CD1c-positive myeloid dendritic cell (primary cell): ENCODE measurements around the gene PLEKHA6.

Source experiments
- DNase-seq: peaks from one replicate; pipeline ENCODE4 v3.0.0-alpha.2; 2016; ENCODE audit errors: extremely low spot score

Gene PLEKHA6

GRCh38 chr1:204192589-204193352, 167.0 kb downstream of the PLEKHA6 start:
- no peak for DNase-seq

GRCh38 chr1:204192046-204192445, 167.7 kb downstream of the PLEKHA6 start:
- DNase-seq = no peak

DNA sequence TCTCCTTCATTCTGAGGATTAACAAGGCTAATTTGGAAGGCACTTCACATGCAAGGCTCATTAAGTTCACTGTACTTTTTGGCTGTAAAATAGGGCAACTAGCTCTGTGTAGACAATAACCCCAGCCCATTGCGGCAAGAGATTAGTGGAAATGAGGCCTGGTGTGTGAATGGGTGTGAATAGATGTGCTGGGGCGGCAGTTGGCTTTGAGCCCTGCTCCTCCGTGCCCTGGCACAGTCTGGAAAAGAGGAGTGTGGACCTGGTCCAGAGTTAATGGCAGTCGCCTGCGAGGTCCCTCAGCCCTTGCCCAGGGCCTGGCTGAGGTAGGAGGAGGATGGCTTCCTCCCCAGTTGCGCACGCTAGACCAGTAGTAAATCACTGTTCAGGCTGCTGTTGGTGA, 168.3 kb downstream of the PLEKHA6 start:
- DNase-seq = no peak

DNA sequence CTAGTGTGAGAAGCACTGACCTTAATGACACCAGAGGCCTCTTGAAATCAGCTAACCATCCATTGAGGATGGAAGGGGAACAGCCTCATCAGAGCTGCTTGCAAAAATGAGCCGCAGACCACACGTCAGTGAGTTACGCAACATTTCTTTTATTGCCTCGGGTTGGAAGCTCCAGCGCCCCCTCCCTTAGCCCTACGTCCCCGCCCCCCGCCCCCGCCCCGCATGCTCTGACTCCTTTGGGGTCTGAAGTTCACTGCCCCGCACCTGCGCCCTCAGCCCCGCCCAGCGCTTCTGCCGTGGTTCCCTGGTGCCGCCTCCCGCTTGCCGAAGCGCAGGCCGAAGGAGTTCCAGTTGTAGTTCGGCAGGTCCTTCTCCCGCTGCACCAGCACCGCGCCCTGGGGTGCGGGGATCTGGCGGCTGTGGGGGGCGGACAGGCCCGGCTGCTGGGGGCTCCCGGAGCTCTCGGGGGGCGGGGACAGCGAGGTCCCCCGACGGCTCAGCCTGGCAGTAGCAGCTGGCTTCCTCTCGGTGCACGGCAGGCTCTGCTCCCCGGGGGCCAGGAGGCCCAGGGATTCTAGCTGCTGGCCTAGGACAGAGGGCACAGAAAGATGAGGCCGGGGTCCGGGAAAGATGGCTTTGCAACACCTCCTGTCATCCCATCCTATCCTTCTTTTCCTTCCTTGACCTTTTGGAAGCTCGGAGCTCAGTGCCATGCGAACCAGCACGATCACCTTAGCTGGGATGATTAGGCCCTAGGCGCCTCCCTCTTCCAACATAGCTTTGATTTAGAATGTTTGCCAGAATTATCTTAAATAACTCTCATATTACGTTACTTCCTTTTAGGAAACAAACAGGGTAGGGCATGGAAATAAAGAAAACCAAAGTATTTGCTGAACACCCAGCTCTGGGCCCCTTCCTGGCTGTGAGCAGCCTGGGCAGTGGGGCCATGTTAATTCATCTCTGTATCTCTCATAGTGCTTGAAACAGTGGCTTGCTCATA, 169.2 kb downstream of the PLEKHA6 start:
- peak; percentile 73 for DNase-seq

DNA sequence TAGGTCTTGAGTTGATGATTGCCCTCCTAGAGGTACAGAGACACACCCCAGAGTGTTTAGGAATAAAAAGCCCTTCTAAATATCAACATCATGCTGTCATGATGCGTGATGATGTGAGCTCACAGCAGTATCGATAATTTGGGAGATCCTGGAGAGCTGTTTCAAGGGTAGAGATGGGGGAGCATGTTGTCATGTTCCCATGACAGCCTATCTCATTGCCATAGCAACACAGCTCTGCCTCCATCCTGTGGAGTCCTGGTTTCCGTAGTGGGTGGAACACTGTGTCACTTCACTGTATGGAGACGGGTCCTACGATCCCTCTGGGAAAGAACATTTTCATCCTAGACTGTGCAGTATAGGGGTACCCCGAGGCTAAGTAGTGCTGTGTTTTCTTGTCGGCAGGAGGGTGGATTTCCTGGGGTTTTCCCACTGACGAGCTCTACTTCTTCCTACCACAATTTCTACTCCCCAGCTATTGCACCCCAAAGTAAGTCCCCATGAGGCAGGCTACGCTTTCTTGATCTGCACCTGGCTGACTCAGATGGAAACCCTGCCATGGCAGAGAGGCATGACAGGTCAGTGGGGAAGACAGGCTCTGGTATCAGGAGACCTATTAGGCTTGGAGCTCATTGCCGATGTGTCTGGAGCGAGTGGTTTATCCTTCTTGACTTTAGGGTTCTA, 170.6 kb downstream of the PLEKHA6 start:
- DNase-seq = no peak

DNA sequence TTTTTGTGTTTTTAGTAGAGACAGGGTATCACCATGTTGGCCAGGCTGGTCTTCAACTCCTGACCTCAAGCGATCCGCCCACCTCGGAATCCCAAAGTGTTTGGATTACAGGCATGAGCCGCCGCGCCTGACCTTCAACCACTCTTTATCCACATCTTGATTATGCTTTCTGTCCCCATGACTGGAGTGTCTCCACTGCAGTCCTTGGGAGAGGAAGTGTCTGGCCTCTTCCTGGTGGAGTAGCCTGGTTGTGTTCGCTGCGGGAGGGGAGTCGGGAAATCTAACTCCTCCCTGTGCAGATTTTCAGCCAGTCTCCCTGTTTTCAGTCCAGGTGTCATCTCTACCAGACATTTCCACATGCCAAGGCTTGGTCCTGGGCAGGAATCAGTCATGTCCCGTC, 173.1 kb downstream of the PLEKHA6 start:
- DNase-seq = no peak

DNA sequence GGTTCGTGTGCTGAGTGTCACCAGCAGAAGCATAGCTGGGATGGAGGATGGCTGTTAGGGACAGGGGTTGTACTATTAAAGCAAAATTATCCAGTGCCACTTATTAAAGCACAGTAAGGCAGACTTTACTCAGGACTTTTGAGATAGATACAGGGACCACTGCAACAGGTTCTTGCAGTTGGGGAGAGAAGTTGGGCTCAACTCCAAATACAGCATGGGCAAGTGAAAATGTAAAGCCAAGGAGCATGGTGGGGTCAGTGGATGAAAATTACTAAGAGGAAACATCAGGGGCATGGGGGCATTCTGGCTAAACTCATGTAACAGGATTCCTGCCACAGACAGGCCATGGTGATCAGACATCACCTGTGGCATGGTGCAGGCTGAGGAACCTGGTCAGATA, 178.6 kb downstream of the PLEKHA6 start:
- no peak for DNase-seq

DNA sequence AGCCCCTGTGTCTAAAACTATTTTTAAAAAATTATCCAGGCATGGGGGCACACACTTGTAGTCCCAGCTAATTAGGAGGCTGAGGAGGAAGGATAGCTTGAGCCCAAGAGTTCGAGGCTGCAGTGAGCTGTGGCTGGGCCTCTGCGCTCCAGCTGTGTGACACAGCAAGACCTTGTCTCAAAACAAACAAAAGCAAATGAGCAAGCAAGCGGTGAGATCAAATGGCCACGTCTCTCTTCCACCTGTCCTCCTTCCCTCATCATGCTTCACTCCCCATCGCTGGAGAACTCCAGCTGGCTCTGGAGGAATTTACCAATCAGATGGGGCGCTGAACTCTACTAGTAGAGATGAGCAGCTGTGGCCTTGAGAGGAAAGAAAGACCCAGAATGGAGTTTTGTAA, 179.6 kb downstream of the PLEKHA6 start:
- DNase-seq = no peak

GRCh38 chr1:204178487-204179281, 181.0 kb downstream of the PLEKHA6 start:
- DNase-seq = no peak

DNA sequence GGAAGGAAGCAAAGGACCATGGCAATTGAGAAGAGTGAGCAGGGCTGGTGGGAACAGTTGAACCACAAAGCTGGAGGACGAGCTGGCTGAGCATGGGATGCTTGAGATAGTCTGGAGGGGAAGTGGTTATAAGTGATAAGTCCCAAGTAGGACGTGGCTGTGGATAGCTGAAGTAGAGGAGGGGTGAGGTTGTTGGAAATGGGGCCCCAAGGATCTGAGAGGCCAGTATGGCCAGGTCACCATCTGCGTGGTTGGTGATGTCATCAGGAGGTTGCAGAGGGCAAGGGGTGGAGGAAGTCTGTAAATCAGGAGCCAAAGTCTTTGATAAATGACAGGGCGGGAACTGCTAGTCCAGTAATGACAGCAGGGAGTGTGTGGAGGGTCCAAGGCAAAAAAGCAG, 182.6 kb downstream of the PLEKHA6 start:
- peak; percentile 32 for DNase-seq

DNA sequence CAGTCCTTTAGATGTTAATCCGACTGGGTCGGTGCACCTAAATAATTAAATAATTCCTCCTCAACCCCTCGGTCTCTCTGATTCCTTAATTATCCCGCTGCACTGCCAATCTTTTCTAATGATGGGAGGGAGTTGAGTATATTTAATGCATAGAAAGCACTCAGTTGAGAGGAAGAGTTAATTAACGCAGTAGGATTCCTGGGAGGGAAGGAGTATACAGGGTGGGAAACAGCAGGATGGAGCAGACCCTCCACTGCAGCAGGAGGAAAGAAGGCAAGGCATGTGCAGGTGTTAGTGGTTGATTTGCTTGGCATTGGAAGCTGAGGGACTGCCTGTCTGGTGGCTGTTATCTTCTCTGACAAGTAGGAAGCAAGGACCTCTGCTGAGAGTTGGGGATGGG, 183.7 kb downstream of the PLEKHA6 start:
- DNase-seq = no peak

DNA sequence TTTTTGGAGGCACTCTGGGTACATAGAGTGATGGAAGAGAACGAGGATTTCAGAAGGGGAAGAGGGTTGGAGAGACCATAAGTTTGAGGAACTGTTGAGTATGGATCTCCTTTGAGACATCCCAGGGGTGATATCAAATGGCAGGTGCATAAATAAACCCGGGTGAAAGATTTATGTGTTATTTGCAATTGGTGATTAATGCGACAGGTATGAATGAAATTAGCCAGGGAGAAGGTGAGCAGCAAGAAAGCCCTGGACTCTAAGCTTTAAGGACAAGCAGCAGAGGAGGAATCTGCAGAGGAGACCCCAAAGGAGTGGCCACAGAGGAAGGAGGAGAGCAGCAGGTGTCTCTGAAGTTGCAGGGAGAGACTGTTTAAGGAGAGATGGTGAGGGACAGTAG, 184.8 kb downstream of the PLEKHA6 start:
- DNase-seq = no peak

- no peak for DNase-seq
Observed at GRCh38 chr1:204172404-204173029, 187.2 kb downstream of the PLEKHA6 start.

DNA sequence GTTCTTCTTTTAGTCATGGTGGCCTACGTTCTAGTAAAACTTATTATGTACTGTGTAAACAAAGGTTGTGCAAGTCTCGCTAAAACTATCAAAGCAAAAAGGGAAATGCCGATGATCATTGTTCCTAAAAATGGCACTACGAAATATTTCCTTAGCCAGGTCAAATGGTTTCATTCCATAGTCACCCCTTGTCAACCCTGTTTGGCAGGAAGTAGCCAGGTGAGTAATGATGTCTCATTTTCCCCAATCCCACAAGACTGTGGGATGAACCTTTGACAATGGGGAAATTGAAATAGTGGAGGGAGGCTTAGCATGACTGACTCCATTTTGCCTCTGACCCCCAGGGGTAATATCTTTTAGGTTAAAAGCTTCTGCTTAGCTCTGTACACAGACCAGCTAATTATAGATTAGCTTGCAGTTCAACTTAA, 188.0 kb downstream of the PLEKHA6 start:
- peak; percentile 68 for DNase-seq

DNA sequence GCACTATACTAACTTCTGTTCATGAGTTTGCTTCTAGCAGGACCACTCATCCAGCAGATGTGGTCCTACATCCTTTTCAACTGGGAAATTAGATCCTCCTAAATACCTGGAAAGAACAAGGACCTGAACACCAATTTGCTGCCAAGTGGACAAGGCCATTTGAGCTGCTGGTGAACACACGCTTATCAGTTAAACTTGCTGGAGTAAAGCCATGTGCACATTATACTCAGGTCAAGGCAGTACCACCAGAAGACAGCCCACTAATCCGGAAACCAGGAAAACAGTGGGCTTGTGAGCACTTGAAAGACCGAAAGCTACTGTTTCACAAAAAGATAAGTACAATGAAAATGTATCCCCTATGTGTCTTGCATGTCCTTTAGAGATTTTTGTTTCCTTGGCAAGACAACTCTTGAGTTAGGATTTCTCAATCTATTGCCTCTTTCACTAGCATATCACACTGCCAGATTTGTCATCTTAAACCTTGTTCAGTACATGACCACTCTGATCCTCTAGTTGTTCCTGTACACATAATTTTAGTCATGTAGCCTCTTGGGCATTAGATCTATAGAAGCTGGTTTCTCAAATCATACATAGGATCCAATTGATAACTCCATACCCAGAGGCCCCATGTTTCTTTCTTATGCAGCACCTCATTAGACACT, 189.1 kb downstream of the PLEKHA6 start:
- DNase-seq = no peak

GRCh38 chr1:204169858-204170257, 189.9 kb downstream of the PLEKHA6 start:
- no peak for DNase-seq
